ENCODE data around the gene KISS1R. TPM values are rescaled to one million over a fixed set of nuclear protein-coding genes. Genes with fewer than 3 reads are reported as not detected.

The KISS1R gene
- total RNA-seq, 1 donor from 2014 or later: 6.1 TPM

GRCh38 chr19:927780-928401, 10.8 kb downstream of the KISS1R start:
- peak overlapping the region; percentile 49 for H3K27ac Mint-ChIP-seq
- no peak for TF ChIP-seq CTCF (IDR thresholded peaks at IDR 0.05; ENCODE audit: unreplicated experiment)
- no peaks in the 10 kb centered on the region for H3K9me3 Mint-ChIP-seq (ENCODE audit: low read depth)
- H3K36me3 Mint-ChIP-seq (ENCODE audit: insufficient read depth): peaks cover 3% of the 10 kb centered on the region
- H3K4me1 Mint-ChIP-seq (ENCODE audit: low read depth): peaks cover 3% of the 10 kb centered on the region
- peak overlapping the region; percentile 87 for H3K4me3 Mint-ChIP-seq (ENCODE audit: low read depth)
- H3K27me3 Mint-ChIP-seq: no peaks in the 10 kb centered on the region
- no peak for DNase-seq (ENCODE audit: low spot score, unreplicated experiment)

GRCh38 chr19:928471-929202, 11.5 kb downstream of the KISS1R start:
- no peak for TF ChIP-seq CTCF (IDR thresholded peaks at IDR 0.05; ENCODE audit: unreplicated experiment)
- H3K27me3 Mint-ChIP-seq: no peaks in the 10 kb centered on the region
- H3K27ac Mint-ChIP-seq: peak overlapping the region; percentile 41
- peaks cover 3% of the 10 kb centered on the region for H3K36me3 Mint-ChIP-seq (ENCODE audit: insufficient read depth)
- peaks cover 3% of the 10 kb centered on the region for H3K4me1 Mint-ChIP-seq (ENCODE audit: low read depth)
- peak overlapping the region; percentile 87 for H3K4me3 Mint-ChIP-seq (ENCODE audit: low read depth)
- no peaks in the 10 kb centered on the region for H3K9me3 Mint-ChIP-seq (ENCODE audit: low read depth)
- no peak for DNase-seq (ENCODE audit: low spot score, unreplicated experiment)

- peaks cover 3% of the 10 kb centered on the region for H3K4me1 Mint-ChIP-seq (ENCODE audit: low read depth)
- peaks cover 3% of the 10 kb centered on the region for H3K36me3 Mint-ChIP-seq (ENCODE audit: insufficient read depth)
- no peak overlapping the region for H3K4me3 Mint-ChIP-seq (ENCODE audit: low read depth)
- no peak overlapping the region for H3K27ac Mint-ChIP-seq
- H3K9me3 Mint-ChIP-seq (ENCODE audit: low read depth): no peaks in the 10 kb centered on the region
- no peak for DNase-seq (ENCODE audit: low spot score, unreplicated experiment)
- no peaks in the 10 kb centered on the region for H3K27me3 Mint-ChIP-seq
- no peak for TF ChIP-seq CTCF (IDR thresholded peaks at IDR 0.05; ENCODE audit: unreplicated experiment)
Observed at GRCh38 chr19:929203-929890, 12.2 kb downstream of the KISS1R start.

GRCh38 chr19:929891-930258, 12.7 kb downstream of the KISS1R start:
- Mint-ChIP-seq H3K4me3 (ENCODE audit: low read depth) (no peak overlapping the region), H3K4me1 (ENCODE audit: low read depth) (peaks cover 3% of the 10 kb centered on the region)

More at GRCh38 chr19:929891-930258, 12.7 kb downstream of the KISS1R start:
- H3K27ac Mint-ChIP-seq: peak overlapping the region; percentile 64
- DNase-seq (ENCODE audit: low spot score, unreplicated experiment): no peak
- no peaks in the 10 kb centered on the region for H3K27me3 Mint-ChIP-seq
- peaks cover 3% of the 10 kb centered on the region for H3K36me3 Mint-ChIP-seq (ENCODE audit: insufficient read depth)
- TF ChIP-seq CTCF (IDR thresholded peaks at IDR 0.05; ENCODE audit: unreplicated experiment): no peak
- H3K9me3 Mint-ChIP-seq (ENCODE audit: low read depth): no peaks in the 10 kb centered on the region

Measured in progenitor cell of endocrine pancreas (in vitro differentiated cells).